ENCODE data around the gene GEMIN5.
"Not testable (repeated sequence)": the region's sequence is repeated elsewhere in the genome, so short reads cannot be mapped to it uniquely, and the experiment has no call there.

Gene GEMIN5

DNA sequence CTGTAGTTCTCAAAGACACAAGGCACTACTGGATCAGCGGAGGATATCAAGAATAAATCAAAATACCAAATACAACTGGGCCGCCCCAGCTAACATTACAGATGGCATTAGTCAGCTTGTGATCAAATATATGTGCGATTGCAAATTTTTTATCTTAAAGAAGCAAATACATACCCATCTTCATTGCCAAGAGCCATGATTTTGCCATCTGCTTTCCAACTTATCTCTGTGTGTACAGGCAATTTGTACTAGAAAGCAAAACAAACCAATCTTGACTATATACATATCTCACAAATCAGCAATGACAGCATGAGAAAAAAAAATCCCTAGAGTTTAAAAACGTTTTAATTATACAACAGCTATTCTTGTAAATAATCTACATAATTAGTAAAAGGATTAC lies 20.3 kb downstream of the GEMIN5 start:
- no peak overlapping the region for H3K4me2 ChIP-seq (ENCODE audit: insufficient read depth, low read length)
- no peak overlapping the region for H3K27ac ChIP-seq (ENCODE audit: low read length)
- no peaks in the 10 kb centered on the region for H3K79me2 ChIP-seq (ENCODE audit: insufficient read depth, low read length)
- ATAC-seq (ENCODE audit: insufficient read depth, low read depth) (no peak), DNase-seq (no peak)
- no peaks in the 10 kb centered on the region for H3K27me3 ChIP-seq (ENCODE audit: insufficient read depth, low read length, poor library complexity)
- no peak for TF ChIP-seq EZH2 (IDR thresholded peaks at IDR 0.05; ENCODE audit: borderline replicate concordance, low read depth, low read length, severe bottlenecking)
- TF ChIP-seq, protein P1, sequence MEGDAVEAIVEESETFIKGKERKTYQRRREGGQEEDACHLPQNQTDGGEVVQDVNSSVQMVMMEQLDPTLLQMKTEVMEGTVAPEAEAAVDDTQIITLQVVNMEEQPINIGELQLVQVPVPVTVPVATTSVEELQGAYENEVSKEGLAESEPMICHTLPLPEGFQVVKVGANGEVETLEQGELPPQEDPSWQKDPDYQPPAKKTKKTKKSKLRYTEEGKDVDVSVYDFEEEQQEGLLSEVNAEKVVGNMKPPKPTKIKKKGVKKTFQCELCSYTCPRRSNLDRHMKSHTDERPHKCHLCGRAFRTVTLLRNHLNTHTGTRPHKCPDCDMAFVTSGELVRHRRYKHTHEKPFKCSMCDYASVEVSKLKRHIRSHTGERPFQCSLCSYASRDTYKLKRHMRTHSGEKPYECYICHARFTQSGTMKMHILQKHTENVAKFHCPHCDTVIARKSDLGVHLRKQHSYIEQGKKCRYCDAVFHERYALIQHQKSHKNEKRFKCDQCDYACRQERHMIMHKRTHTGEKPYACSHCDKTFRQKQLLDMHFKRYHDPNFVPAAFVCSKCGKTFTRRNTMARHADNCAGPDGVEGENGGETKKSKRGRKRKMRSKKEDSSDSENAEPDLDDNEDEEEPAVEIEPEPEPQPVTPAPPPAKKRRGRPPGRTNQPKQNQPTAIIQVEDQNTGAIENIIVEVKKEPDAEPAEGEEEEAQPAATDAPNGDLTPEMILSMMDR (IDR thresholded peaks at IDR 0.05; ENCODE audit: borderline replicate concordance, extremely low read depth, low read length, poor library complexity, severe bottlenecking), result no peak
- H3K4me1 ChIP-seq (ENCODE audit: insufficient read depth, low read length), result no peaks in the 10 kb centered on the region
- peaks cover 59% of the 10 kb centered on the region for H3K36me3 ChIP-seq (ENCODE audit: insufficient read depth, low read length)
- no peak overlapping the region for H3K4me3 ChIP-seq (ENCODE audit: low read depth in 1 of 2, low read length in 2 of 2)
- H2AFZ ChIP-seq (ENCODE audit: low read depth, low read length), result no peak overlapping the region
- no peak overlapping the region for H3K9ac ChIP-seq (ENCODE audit: low read depth, low read length)
- H4K20me1 ChIP-seq (ENCODE audit: insufficient read depth, low read length), result no peaks in the 10 kb centered on the region
- H3K9me3 ChIP-seq (ENCODE audit: insufficient read depth, low read length, severe bottlenecking), result no peaks in the 10 kb centered on the region

DNA sequence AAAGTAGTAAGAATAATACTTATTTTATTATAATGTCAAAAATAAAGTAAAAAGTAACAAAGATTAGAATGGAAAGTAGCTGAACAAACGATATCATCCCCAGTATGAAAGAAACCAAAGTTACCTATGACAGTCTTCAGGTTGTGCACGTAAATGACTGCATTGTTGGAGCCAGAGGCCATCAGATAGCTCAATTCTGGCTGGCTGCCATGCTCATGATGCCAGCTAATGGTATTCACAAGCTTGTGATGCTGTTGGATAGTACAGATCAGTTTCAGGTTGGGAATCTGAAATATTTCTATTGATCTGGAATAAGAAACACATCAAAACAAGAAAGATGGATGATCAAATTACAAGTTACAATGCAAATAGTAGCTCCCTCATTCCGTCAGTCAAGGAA lies 21.1 kb downstream of the GEMIN5 start:
- H3K36me3 ChIP-seq (ENCODE audit: insufficient read depth, low read length), result peaks cover 68% of the 10 kb centered on the region
- H2AFZ ChIP-seq (ENCODE audit: low read depth, low read length), result no peak overlapping the region
- DNase-seq (no peak), ATAC-seq (ENCODE audit: insufficient read depth, low read depth) (no peak)
- H3K4me3 ChIP-seq (ENCODE audit: low read depth in 1 of 2, low read length in 2 of 2), result no peak overlapping the region
- no peaks in the 10 kb centered on the region for H3K4me1 ChIP-seq (ENCODE audit: insufficient read depth, low read length)
- no peak overlapping the region for H3K27ac ChIP-seq (ENCODE audit: low read length)
- no peaks in the 10 kb centered on the region for H3K79me2 ChIP-seq (ENCODE audit: insufficient read depth, low read length)
- H3K9me3 ChIP-seq (ENCODE audit: insufficient read depth, low read length, severe bottlenecking), result no peaks in the 10 kb centered on the region
- no peak for TF ChIP-seq EZH2 (IDR thresholded peaks at IDR 0.05; ENCODE audit: borderline replicate concordance, low read depth, low read length, severe bottlenecking)
- TF ChIP-seq, protein P1 (IDR thresholded peaks at IDR 0.05; ENCODE audit: borderline replicate concordance, extremely low read depth, low read length, poor library complexity, severe bottlenecking), result no peak
- no peaks in the 10 kb centered on the region for H3K27me3 ChIP-seq (ENCODE audit: insufficient read depth, low read length, poor library complexity)
- no peak overlapping the region for H3K9ac ChIP-seq (ENCODE audit: low read depth, low read length)
- H4K20me1 ChIP-seq (ENCODE audit: insufficient read depth, low read length), result no peaks in the 10 kb centered on the region
- H3K4me2 ChIP-seq (ENCODE audit: insufficient read depth, low read length), result no peak overlapping the region

DNA sequence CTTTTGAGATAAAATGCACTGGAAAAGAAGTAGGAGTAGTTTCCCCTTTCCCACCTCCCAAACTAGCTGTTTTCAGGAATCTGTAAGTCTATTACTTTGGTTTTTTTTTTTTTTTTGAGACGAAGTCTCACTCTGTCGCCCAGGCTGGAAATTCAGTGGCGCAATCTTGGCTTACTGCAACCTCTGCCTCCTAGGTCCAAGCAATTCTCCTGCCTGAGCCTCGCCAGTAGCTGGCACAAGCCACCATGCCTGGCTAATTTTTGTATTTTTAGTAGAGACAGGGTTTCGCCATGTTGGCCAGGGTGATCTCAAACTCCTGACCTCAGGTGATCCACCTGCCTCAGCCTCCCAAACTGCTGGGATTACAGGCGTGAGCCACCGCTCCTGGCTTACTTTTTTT lies 32.4 kb downstream of the GEMIN5 start:
- not testable (repeated sequence) for H3K9me3 ChIP-seq (ENCODE audit: insufficient read depth, low read length, severe bottlenecking); H3K79me2 ChIP-seq (ENCODE audit: insufficient read depth, low read length); H3K27ac ChIP-seq (ENCODE audit: low read length); H3K27me3 ChIP-seq (ENCODE audit: insufficient read depth, low read length, poor library complexity); H3K9ac ChIP-seq (ENCODE audit: low read depth, low read length); H3K4me2 ChIP-seq (ENCODE audit: insufficient read depth, low read length); H3K4me1 ChIP-seq (ENCODE audit: insufficient read depth, low read length); H4K20me1 ChIP-seq (ENCODE audit: insufficient read depth, low read length); H3K4me3 ChIP-seq (ENCODE audit: low read depth in 1 of 2, low read length in 2 of 2); ATAC-seq (ENCODE audit: insufficient read depth, low read depth); DNase-seq; H2AFZ ChIP-seq (ENCODE audit: low read depth, low read length)
- peaks cover 85% of the 10 kb centered on the region for H3K36me3 ChIP-seq (ENCODE audit: insufficient read depth, low read length)

DNA sequence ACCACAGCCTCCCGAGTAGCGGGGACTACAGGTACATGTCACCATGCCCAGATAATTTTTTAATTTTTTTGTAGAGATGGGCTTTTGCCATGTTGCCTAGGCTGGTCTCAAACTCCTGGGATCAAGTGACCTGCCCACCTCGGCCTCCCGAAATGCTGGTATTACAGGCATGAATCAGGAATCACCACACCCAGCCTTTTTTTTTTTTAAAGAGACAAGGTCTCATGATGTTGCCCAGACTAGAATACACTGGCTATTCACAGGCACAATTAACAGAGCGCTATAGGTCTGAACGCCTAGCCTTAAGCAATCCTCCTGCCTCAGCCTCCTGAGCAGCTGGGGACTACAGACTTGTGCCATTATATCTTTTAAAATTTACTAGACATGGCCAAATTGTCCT lies 36.1 kb downstream of the GEMIN5 start:
- Histone ChIP-seq H2AFZ (ENCODE audit: low read depth, low read length) (no peak overlapping the region), H3K4me3 (ENCODE audit: low read depth in 1 of 2, low read length in 2 of 2) (no peak overlapping the region), H4K20me1 (ENCODE audit: insufficient read depth, low read length) (no peaks in the 10 kb centered on the region), H3K27ac (ENCODE audit: low read length) (no peak overlapping the region), H3K4me1 (ENCODE audit: insufficient read depth, low read length) (no peaks in the 10 kb centered on the region), H3K9ac (ENCODE audit: low read depth, low read length) (no peak overlapping the region), H3K36me3 (ENCODE audit: insufficient read depth, low read length) (peaks cover 91% of the 10 kb centered on the region), H3K4me2 (ENCODE audit: insufficient read depth, low read length) (no peak overlapping the region), H3K9me3 (ENCODE audit: insufficient read depth, low read length, severe bottlenecking) (no peaks in the 10 kb centered on the region), H3K27me3 (ENCODE audit: insufficient read depth, low read length, poor library complexity) (no peaks in the 10 kb centered on the region), H3K79me2 (ENCODE audit: insufficient read depth, low read length) (no peaks in the 10 kb centered on the region)
- no peak for DNase-seq
- no peak for TF ChIP-seq EZH2 (IDR thresholded peaks at IDR 0.05; ENCODE audit: borderline replicate concordance, low read depth, low read length, severe bottlenecking)
- TF ChIP-seq, protein P1 (IDR thresholded peaks at IDR 0.05; ENCODE audit: borderline replicate concordance, extremely low read depth, low read length, poor library complexity, severe bottlenecking), result no peak
- no peak for ATAC-seq (ENCODE audit: insufficient read depth, low read depth)

All from DND-41 (cell line).